Measurements from ENCODE around the gene MFSD11.
"Not testable (repeated sequence)": the region's sequence is repeated elsewhere in the genome, so short reads cannot be mapped to it uniquely, and the experiment has no call there.

MFSD11 gene

DNA sequence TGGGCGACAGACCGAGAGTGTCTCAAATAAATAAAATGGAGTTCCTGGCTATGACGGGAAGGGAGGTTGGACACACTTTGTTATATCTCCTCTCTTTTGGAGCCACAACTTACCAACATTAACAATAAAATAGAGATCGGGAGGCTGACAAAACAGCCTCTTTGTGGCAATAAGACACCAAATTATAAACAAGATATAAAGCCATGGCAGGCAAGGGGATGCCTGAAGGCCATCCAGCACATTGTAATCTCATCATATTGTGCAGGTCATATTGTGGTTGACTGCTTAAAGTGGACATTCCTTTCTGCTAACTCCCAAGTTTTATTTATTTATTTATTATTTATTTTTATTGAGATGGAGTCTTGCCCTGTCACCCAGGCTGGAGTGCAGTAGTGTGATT is 70.4 kb downstream of the MFSD11 start:
- DNase-seq: no peak

DNA sequence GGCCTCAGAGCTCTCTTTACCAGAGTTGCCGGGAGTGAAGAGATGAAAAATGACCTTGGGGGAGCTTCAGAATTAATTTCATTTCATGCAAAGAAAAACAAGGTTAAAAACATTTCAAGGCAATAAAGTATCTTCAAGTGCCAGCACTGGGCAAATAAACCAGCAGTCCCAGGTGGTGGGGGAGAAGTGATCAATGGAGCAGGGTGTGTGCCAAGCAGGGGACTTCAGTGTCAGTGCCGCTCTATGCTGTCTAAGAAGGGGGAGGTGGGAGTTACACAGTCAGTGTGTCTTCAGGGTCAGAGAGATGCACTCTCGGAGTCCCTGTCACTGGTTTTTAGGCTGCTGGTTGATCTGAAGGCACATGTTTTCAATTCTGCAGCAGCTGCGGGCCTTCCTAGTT is 73.0 kb downstream of the MFSD11 start:
- no peak for DNase-seq

DNA sequence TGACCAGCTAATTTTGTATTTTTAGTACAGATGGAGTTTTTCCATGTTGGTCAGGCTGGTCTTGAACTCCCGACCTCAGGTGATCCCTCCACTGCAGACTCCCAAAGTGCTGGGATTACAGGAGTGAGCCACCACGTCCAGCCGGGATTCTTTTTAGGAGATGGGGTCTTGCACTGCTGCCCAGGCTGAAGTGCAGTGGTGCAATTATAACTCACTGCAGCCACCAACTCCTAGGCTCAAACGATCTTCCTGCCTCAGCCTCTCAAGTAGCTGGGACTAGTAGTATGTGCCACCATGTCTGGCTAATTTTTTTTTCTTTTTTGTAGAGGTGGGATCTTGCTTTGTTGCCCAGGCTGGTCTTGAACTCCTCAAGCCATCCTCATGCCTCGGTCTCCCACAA is 73.9 kb downstream of the MFSD11 start:
- DNase-seq: no peak

DNA sequence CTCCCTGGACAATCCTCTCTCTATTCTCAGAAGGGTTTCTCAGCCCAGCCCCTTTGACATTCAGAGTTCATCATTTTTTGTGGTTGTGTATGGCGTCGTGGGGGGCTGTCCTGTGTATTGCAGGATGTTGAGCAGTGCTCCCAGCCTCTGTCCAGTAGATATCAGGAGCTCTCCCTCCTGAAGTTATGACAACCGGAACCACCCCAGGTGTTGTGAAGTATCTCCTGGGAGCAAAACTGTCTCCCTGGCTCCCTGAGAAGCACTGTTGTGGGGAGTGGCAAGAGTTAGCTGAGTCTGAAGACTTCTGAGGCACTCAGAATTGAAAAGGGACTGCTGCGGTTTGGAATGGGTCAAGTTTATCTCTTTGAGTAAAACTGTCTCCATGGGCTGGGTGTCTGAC is 74.3 kb downstream of the MFSD11 start:
- DNase-seq: no peak

DNA sequence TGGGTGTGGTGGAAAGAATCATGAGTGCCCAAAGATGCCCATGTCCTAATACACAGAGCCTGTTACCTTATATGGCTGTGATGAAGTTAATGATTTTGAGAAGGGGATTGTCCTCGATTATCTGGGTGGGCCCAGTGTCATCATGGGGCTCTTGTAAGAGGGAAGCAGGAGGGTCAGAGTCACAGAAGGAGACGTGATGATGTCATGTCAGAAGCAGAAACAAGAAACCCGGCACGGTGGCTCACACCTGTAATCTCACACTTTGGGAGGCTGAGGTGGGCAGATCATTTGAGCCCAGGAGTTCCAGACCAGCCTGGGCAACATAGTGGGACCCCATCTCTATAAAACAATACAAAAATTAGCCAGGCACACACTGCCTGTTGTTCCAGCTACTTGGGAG is 75.0 kb downstream of the MFSD11 start:
- DNase-seq: no peak

DNA sequence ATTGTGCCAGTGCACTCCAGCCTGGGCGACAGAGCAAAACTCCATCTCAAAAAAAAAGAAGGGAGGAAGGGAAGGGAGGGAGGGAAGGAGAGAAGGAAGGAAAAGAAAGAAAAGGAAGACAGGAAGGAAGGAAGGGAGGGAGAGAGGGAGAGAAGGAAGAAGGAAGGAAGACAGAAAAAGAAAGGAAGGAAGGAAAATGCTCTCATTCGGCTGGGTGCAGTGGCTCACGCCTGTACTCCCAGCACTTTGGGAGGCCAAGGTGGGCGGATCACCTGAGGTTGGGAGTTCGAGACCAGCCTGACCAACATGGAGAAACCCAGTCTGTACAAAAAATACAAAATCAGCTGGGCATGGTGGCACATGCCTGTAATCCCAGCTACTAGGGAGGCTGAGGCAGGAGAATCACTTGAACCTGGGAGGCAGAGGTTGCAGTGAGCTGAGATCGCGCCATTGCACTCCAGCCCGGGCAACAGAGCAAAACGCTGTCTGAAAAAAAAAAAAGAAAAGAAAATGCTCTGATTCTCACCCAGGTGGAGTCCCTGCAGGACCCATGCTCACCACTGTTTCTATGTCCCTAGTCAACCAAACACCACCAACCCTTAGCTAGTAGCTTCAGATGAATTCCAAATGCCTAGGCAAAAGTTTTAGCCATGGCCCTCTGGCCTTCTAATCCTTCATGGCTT is 78.1 kb downstream of the MFSD11 start:
- DNase-seq: not testable (repeated sequence)

DNA sequence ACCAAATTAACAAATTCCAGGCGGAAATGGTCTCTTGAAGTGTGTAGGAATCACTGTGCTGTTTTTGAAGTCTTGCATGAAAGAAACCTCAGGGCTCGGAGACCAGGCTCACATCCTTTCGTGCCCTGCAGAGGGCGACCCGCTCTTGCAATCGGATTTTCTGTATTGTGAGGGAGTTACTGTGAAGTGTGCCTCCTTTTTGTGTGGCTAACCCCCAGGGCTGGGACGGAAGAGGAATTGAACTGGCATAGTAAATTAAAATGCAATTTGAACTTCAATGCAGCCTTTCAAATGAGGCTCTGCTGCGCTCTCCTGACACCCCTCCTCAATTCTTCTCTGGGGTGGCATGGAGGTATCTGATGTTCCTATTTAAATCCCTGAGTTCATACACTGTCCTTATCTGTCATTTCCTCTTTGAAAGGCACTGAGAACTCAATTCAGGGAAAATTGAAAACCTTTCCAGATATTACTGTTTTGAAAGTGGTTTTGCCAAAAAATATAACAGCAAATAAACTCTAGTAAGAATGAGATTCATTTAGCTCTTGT is 78.7 kb downstream of the MFSD11 start:
- DNase-seq: peak; percentile 59

DNA sequence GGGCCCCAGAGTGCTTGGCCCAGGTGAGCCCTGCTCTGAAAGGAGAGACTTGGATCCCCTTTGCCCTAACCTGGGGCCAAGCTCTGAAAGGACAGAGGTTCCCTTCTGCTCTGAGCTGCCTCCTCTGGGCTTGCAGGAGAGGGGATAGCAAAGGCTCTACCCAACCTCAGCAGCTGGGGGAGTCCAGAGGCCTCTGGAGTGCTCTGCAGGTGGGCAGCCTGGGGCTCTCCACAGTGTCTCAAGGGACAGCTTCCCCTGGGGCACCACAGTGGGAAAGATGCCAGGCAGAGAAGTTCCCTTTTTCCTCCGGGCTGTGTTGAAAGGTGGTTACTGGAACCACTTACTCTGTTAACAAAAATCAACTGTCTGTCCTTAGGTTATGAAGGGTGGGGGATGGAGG is 82.1 kb downstream of the MFSD11 start:
- no peak for DNase-seq

DNA sequence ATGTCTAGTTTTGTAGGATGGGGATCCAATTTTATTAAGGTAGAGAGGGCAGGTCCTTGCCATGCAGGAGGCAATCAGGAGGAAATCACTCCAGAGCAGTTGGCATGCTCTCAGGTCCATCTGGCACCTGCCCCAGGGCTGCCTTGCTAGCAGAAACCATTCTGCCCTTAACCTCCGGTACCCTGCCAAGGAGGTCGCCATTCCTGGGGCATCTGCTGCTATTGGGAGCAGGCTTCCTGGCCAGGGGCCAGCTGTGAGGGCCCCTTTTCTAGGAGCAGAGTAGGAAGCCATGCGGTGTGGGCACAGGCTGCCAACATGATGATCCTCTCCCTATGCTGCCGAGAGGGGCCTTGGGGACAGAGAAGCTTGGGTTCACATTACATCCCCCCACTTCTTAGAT is 82.6 kb downstream of the MFSD11 start:
- DNase-seq: no peak

DNA sequence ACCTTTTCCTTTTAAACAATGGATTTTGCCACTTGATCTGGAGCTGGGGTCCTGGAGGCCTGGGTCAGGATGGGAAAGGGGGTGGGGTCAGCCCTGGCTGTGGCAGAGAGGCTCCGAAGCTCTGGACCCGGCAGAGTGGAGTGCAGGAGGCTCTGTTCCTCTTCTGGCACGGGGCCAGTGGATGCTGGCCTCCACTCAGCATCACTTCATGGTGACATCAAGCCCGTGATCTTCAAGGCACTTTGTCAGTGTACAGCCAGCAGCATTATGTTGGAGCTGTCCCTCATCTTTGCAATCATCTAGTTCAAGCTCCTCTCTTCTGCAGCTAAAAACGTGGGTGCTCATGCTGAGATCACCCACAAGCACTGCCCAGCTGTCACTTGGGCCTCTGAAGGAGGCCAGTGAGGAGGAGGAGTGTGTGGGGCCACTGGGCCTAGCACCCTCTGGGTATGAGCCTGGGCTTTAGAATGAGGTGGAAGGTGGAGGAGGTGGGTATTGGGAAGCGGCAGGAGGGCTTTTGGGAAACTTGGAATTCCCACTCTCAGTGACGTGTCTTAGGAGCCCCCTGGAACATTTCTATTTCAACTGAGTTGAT is 84.4 kb downstream of the MFSD11 start:
- no peak for DNase-seq

DNA sequence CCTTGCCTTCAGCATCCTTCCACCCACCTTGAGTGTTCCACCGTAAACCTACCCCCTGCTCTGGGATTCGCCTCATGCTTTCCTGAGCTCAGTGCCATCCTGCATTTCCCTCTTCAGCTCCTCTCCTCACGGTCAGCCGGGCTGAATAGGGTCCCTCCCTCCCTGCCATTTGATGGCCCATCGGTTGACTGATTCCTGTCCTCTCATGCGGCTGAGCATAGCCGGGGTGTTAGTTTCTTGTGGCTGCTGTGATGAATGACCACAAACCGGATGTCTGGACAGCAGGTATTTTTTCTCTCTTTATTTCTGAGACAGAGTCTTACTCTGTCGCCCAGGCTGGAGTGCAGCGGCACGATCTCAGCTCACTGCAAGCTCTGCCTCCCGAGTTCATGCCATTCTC is 86.2 kb downstream of the MFSD11 start:
- DNase-seq: no peak

DNA sequence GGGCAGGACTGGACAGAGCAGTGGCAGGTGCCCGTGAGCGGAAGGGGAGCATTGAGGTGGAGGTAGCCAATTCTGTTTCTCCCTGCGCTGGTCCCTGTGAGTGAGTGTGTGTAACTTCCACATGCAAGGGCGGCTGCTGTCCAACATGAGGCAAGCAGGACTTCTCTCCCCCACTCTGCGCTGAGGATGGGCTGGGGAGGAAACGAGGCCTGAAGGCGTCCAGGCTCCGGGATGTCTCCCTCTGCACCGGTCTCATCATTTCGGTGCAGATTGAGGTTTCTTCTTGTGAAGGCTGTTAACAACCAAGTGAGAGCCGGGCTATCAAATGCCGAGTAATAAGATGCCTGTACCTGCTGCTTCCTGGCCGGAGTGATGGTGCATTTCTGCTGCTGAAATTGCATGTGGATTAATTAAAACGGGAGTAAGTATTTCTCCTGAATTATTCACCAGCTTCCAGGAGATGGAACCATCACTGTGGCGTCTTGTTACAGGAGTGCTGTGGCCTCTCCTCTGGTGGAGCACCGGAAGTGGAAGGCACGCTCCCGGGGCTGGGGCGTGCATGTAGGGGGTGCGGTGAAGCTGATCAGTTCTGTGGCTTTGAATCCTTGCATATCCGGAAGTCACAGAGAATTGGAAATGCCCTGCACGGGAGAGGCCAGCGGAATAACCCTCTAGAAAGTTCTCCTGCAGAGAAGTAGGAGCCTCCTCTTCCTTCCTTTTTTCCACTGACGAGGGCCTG is 88.6 kb downstream of the MFSD11 start:
- DNase-seq: no peak

DNA sequence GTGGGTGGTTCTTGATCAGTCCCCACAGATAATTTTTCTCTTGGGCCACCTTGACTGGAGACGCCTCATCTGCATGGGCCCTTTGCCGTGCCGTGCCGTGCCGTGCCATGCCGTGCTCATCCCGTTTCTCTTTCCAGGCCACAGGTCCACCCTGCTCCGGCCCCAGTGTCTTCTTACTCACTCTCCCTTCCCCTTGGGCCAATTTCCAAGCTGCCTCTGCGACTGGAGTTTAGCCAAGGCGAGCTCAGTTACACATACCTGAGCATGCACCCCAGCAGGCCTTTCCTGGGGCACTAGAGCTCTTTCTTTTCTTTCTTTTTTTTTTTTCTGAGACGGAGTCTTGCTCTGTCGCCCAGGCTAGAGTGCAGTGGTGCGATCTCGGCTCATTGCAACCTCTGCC is 89.8 kb downstream of the MFSD11 start:
- no peak for DNase-seq
